Measurements from ENCODE around the gene DAPK2. TPM values are rescaled to one million over a fixed set of nuclear protein-coding genes. Genes with fewer than 3 reads are reported as not detected.

Gene DAPK2
- total RNA-seq, 1 experiment from 2014 or later = 2.3 TPM

DNA sequence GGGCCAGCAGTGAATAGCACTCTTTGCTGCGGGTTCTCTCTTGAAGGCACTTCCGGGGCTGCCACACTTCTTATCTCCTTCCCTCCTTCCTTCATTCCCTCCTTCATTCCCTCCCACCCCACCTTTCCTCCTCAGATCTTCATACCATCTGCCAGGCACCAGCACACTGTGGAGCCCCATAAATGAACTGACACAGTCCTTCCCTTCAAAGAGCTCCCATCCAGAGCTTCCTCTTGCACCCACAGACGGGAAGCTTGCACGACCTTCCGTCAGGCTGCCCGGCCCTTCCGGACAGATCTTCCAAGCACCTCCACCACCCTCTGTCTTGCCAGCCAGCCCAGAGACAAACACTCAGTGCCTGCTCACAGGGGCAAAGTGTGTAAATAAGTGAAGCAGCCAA, 147.1 kb downstream of the DAPK2 start:
- TF ChIP-seq ZNF232 (CRISPR knock-in tag; IDR thresholded peaks at IDR 0.05) (no peak), IRF2 (CRISPR knock-in tag; IDR thresholded peaks at IDR 0.05; ENCODE audit: borderline replicate concordance, low read depth) (no peak), NFATC4 (CRISPR knock-in tag; IDR thresholded peaks at IDR 0.05) (no peak), RORB (CRISPR knock-in tag; IDR thresholded peaks at IDR 0.05) (no peak)
- TF ChIP-seq, protein P1, sequence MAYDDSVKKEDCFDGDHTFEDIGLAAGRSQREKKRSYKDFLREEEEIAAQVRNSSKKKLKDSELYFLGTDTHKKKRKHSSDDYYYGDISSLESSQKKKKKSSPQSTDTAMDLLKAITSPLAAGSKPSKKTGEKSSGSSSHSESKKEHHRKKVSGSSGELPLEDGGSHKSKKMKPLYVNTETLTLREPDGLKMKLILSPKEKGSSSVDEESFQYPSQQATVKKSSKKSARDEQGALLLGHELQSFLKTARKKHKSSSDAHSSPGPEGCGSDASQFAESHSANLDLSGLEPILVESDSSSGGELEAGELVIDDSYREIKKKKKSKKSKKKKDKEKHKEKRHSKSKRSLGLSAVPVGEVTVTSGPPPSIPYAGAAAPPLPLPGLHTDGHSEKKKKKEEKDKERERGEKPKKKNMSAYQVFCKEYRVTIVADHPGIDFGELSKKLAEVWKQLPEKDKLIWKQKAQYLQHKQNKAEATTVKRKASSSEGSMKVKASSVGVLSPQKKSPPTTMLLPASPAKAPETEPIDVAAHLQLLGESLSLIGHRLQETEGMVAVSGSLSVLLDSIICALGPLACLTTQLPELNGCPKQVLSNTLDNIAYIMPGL (CRISPR knock-in tag; IDR thresholded peaks at IDR 0.05) = no peak
- POLR2A ChIA-PET = interaction anchor here (0.6 kb wide), 1 partner anchor 156 kb away, joined by 3 read pairs; no protein-coding TSS in a partner anchor
- DNase-seq (ENCODE audit: low spot score) (no peak), ATAC-seq (no peak)
- no peak overlapping the region for H3K4me3 Mint-ChIP-seq
- peaks cover 18% of the 10 kb centered on the region for H3K4me1 Mint-ChIP-seq
- H3K36me3 Mint-ChIP-seq = no peaks in the 10 kb centered on the region
- no peaks in the 10 kb centered on the region for H3K9me3 Mint-ChIP-seq
- CTCF ChIA-PET = interaction anchor here (5.5 kb wide), 1 partner anchor 46 kb away, joined by 18 read pairs; no protein-coding TSS in a partner anchor
- H3K27me3 Mint-ChIP-seq (ENCODE audit: low read depth) = no peaks in the 10 kb centered on the region
- no peak overlapping the region for H3K27ac Mint-ChIP-seq

DNA sequence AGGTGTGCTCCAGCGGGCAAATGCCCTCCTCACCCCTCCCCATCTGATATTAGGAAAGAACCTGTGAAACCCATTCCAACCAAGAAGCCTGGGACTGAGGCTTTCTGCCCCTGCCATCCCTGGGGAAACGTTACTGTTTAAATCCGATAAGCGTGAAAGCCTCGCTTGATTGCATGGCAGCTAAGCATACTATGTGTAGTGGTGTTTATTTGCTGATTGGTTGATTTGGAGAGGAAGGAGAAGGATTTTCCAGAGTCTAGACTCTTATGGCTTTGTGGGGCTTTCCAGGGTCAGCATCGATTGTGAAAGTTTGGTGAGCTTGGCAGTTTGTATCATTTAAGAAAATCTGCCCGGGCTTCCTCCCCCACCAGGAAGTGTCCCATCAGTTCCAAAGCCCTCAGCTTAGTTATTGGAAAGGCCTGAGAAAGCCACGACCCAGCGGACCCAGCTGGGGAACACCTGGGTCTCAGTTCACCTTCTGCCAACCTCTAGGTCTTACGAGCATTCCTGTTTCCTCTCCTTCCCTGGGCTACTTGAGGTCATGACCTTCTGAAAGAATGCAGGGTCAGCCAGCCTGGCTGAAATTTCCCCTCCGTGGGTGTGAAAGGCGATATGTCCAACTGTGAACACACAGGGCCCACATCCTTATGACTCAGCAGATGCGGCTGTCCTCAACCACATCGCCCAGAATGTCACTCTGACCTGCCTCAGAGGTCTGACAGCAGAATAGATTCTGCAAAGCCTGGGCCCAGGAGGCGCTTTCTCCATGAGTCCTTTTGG, 149.8 kb downstream of the DAPK2 start:
- H3K4me3 Mint-ChIP-seq = no peak overlapping the region
- TF ChIP-seq, protein P2, sequence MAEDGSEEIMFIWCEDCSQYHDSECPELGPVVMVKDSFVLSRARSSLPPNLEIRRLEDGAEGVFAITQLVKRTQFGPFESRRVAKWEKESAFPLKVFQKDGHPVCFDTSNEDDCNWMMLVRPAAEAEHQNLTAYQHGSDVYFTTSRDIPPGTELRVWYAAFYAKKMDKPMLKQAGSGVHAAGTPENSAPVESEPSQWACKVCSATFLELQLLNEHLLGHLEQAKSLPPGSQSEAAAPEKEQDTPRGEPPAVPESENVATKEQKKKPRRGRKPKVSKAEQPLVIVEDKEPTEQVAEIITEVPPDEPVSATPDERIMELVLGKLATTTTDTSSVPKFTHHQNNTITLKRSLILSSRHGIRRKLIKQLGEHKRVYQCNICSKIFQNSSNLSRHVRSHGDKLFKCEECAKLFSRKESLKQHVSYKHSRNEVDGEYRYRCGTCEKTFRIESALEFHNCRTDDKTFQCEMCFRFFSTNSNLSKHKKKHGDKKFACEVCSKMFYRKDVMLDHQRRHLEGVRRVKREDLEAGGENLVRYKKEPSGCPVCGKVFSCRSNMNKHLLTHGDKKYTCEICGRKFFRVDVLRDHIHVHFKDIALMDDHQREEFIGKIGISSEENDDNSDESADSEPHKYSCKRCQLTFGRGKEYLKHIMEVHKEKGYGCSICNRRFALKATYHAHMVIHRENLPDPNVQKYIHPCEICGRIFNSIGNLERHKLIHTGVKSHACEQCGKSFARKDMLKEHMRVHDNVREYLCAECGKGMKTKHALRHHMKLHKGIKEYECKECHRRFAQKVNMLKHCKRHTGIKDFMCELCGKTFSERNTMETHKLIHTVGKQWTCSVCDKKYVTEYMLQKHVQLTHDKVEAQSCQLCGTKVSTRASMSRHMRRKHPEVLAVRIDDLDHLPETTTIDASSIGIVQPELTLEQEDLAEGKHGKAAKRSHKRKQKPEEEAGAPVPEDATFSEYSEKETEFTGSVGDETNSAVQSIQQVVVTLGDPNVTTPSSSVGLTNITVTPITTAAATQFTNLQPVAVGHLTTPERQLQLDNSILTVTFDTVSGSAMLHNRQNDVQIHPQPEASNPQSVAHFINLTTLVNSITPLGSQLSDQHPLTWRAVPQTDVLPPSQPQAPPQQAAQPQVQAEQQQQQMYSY (CRISPR knock-in tag; IDR thresholded peaks at IDR 0.05) = no peak
- TF ChIP-seq, protein P3, sequence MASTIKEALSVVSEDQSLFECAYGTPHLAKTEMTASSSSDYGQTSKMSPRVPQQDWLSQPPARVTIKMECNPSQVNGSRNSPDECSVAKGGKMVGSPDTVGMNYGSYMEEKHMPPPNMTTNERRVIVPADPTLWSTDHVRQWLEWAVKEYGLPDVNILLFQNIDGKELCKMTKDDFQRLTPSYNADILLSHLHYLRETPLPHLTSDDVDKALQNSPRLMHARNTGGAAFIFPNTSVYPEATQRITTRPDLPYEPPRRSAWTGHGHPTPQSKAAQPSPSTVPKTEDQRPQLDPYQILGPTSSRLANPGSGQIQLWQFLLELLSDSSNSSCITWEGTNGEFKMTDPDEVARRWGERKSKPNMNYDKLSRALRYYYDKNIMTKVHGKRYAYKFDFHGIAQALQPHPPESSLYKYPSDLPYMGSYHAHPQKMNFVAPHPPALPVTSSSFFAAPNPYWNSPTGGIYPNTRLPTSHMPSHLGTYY (CRISPR knock-in tag; IDR thresholded peaks at IDR 0.05) = no peak
- TF ChIP-seq MXD4 (CRISPR knock-in tag; IDR thresholded peaks at IDR 0.05; ENCODE audit: borderline replicate concordance) = no peak
- TF ChIP-seq ELF4 (CRISPR knock-in tag; IDR thresholded peaks at IDR 0.05; ENCODE audit: low read depth) = no peak
- TF ChIP-seq, protein P4, sequence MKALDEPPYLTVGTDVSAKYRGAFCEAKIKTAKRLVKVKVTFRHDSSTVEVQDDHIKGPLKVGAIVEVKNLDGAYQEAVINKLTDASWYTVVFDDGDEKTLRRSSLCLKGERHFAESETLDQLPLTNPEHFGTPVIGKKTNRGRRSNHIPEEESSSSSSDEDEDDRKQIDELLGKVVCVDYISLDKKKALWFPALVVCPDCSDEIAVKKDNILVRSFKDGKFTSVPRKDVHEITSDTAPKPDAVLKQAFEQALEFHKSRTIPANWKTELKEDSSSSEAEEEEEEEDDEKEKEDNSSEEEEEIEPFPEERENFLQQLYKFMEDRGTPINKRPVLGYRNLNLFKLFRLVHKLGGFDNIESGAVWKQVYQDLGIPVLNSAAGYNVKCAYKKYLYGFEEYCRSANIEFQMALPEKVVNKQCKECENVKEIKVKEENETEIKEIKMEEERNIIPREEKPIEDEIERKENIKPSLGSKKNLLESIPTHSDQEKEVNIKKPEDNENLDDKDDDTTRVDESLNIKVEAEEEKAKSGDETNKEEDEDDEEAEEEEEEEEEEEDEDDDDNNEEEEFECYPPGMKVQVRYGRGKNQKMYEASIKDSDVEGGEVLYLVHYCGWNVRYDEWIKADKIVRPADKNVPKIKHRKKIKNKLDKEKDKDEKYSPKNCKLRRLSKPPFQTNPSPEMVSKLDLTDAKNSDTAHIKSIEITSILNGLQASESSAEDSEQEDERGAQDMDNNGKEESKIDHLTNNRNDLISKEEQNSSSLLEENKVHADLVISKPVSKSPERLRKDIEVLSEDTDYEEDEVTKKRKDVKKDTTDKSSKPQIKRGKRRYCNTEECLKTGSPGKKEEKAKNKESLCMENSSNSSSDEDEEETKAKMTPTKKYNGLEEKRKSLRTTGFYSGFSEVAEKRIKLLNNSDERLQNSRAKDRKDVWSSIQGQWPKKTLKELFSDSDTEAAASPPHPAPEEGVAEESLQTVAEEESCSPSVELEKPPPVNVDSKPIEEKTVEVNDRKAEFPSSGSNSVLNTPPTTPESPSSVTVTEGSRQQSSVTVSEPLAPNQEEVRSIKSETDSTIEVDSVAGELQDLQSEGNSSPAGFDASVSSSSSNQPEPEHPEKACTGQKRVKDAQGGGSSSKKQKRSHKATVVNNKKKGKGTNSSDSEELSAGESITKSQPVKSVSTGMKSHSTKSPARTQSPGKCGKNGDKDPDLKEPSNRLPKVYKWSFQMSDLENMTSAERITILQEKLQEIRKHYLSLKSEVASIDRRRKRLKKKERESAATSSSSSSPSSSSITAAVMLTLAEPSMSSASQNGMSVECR (CRISPR knock-in tag; IDR thresholded peaks at IDR 0.05; ENCODE audit: borderline replicate concordance) = no peak
- no peak for TF ChIP-seq ZBTB21 (CRISPR knock-in tag; IDR thresholded peaks at IDR 0.05; ENCODE audit: borderline replicate concordance)
- no peak for TF ChIP-seq ZNF232 (CRISPR knock-in tag; IDR thresholded peaks at IDR 0.05)
- TF ChIP-seq, protein P5, sequence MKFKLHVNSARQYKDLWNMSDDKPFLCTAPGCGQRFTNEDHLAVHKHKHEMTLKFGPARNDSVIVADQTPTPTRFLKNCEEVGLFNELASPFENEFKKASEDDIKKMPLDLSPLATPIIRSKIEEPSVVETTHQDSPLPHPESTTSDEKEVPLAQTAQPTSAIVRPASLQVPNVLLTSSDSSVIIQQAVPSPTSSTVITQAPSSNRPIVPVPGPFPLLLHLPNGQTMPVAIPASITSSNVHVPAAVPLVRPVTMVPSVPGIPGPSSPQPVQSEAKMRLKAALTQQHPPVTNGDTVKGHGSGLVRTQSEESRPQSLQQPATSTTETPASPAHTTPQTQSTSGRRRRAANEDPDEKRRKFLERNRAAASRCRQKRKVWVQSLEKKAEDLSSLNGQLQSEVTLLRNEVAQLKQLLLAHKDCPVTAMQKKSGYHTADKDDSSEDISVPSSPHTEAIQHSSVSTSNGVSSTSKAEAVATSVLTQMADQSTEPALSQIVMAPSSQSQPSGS (CRISPR knock-in tag; IDR thresholded peaks at IDR 0.05; ENCODE audit: borderline replicate concordance, low read depth) = no peak
- TF ChIP-seq, protein P6, sequence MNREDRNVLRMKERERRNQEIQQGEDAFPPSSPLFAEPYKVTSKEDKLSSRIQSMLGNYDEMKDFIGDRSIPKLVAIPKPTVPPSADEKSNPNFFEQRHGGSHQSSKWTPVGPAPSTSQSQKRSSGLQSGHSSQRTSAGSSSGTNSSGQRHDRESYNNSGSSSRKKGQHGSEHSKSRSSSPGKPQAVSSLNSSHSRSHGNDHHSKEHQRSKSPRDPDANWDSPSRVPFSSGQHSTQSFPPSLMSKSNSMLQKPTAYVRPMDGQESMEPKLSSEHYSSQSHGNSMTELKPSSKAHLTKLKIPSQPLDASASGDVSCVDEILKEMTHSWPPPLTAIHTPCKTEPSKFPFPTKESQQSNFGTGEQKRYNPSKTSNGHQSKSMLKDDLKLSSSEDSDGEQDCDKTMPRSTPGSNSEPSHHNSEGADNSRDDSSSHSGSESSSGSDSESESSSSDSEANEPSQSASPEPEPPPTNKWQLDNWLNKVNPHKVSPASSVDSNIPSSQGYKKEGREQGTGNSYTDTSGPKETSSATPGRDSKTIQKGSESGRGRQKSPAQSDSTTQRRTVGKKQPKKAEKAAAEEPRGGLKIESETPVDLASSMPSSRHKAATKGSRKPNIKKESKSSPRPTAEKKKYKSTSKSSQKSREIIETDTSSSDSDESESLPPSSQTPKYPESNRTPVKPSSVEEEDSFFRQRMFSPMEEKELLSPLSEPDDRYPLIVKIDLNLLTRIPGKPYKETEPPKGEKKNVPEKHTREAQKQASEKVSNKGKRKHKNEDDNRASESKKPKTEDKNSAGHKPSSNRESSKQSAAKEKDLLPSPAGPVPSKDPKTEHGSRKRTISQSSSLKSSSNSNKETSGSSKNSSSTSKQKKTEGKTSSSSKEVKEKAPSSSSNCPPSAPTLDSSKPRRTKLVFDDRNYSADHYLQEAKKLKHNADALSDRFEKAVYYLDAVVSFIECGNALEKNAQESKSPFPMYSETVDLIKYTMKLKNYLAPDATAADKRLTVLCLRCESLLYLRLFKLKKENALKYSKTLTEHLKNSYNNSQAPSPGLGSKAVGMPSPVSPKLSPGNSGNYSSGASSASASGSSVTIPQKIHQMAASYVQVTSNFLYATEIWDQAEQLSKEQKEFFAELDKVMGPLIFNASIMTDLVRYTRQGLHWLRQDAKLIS (CRISPR knock-in tag; IDR thresholded peaks at IDR 0.05; ENCODE audit: borderline replicate concordance) = no peak
- TF ChIP-seq TEAD4 (CRISPR knock-in tag; IDR thresholded peaks at IDR 0.05) = no peak
- no peak for TF ChIP-seq NFATC4 (CRISPR knock-in tag; IDR thresholded peaks at IDR 0.05)
- no peaks in the 10 kb centered on the region for H3K9me3 Mint-ChIP-seq
- no peak; the same call in 1 of the 2 replicates for ATAC-seq
- H3K4me1 Mint-ChIP-seq = peaks cover 15% of the 10 kb centered on the region
- no peaks in the 10 kb centered on the region for H3K27me3 Mint-ChIP-seq (ENCODE audit: low read depth)
- no peak overlapping the region for H3K27ac Mint-ChIP-seq
- POLR2A ChIA-PET = no interaction called here
- CTCF ChIA-PET = interaction anchor here (0.9 to 2.9 kb wide), 4 partner anchors 49 to 287 kb away, joined by 3 to 15 read pairs (median 4); no protein-coding TSS in a partner anchor
- no peak for DNase-seq (ENCODE audit: low spot score)
- no peaks in the 10 kb centered on the region for H3K36me3 Mint-ChIP-seq

Data from WTC11 (cell line).